Measurements from ENCODE around the gene NDUFS4. TPM values are rescaled to one million over a fixed set of nuclear protein-coding genes. Genes with fewer than 3 reads are reported as not detected.

Gene NDUFS4
- total RNA-seq, 1 experiment from 2014 or later = 62.3 TPM

DNA sequence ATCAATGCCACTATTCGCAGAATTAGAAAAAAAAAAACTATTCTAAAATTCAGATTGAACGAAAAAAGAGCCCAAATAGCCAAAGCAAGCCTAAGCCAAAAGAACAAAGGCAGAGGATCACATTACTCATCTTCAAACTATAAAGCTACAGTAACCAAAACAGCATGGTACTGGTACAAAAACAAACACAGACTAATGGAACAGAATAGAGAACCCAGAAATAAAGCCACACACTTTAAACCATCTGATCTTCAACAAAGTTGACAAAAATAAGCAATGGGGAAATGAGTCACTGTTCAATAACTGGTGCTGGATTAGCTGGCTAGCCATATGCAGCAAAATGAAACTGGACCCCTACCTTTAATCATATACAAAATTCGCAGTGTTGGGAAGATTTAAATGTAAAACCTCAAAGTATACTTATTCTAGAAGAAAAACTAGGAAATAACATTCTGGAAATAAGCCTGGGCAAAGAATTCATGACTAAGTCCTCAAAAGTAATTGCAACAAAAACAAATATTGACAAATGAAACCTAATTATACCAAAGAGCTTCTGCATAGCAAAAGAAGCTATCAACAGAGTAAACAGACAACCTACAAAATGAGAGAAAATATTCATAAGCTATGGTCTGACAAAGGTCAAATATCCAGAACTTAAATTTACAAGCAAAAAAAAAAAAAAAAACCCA lies 153.7 kb downstream of the NDUFS4 start:
- in situ Hi-C loops (cut with HindIII; ENCODE audit: low pct_unique_long_range_greater_than_20kb, low sequenced_read_pairs) = no loop called here
- DNase-seq (ENCODE audit: low read depth) = no peak

DNA sequence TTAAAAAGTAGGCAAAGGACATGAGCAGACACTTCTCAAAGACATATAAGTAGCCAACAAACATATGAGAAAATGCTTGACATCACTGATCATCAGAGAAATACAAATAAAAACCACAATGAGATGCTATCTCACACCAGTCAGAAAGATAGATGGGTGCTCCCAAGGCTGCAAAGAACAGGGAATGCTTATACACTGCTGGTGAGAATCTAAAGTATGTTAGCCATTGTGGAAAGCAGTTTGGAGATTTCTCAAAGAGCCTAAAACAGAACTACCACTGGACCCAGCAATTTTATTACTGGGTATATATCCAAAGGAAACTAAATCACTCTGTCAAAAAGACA lies 154.2 kb downstream of the NDUFS4 start:
- in situ Hi-C loops (cut with HindIII; ENCODE audit: low pct_unique_long_range_greater_than_20kb, low sequenced_read_pairs) = no loop called here
- DNase-seq (ENCODE audit: low read depth) = no peak

DNA sequence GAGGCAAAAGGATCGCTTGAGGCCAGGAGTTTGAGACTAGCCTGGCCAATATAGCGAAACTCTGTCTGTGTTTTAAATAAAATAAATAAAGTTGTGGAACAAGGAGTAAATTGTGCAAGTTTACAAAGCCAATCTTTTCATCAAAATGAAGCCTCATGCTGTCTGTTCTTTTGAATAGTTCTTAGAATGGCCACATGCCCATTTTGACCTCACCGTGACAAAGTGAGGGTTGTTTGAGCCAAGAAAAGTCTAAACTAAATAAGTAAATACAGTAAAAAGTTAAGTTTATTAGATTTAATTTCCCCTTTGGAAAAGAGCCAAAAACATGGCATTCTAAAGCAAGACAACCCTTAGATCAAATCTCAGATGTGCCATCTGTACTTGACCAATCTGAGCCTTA lies 165.7 kb downstream of the NDUFS4 start:
- DNase-seq (ENCODE audit: low read depth) = no peak
- in situ Hi-C loops (cut with HindIII; ENCODE audit: low pct_unique_long_range_greater_than_20kb, low sequenced_read_pairs) = no loop called here

DNA sequence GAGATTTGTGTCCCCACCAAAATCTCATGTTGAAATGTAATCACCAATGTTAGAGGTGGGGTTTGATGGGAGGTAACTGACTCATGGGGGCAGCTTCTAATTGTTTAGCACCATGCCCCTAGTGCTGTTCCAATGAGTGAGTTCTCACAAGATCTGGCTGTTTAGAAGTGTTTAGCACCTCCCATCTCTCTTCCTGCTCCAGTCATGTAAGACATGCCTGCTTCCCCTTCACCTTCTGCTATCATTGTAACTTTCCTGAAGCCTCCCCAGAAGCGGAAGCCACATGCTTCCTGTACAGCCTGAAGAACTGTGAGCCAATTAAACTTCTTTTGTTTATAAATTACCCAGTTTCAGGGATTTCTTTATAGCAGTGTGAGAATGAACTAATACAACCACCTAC lies 170.5 kb downstream of the NDUFS4 start:
- in situ Hi-C loops (cut with HindIII; ENCODE audit: low pct_unique_long_range_greater_than_20kb, low sequenced_read_pairs) = no loop called here
- no peak for DNase-seq (ENCODE audit: low read depth)

Other genes starting within 250 kb of the NDUFS4 start
- gene FST, start 80.0 kb upstream of the NDUFS4 start, total RNA-seq (2014; rRNA removed; shearing (Covaris generic); ENCODE audit: low replicate concordance) = not detected in 2 replicates